ENCODE measurements around the gene ARMC5. TPM values are rescaled to one million over a fixed set of nuclear protein-coding genes. Genes with fewer than 3 reads are reported as not detected.

The ARMC5 gene
- total RNA-seq, 1 experiment from 2014 or later = 11.8 TPM

- TF ChIP-seq EZH2phosphoT487 (IDR thresholded peaks at IDR 0.05; ENCODE audit: borderline replicate concordance) (no peak), ATF3 (IDR thresholded peaks at IDR 0.05) (no peak), FOSL1 (IDR thresholded peaks at IDR 0.05; ENCODE audit: low read depth) (no peak), RAD21 (IDR thresholded peaks at IDR 0.05; ENCODE audit: low read depth) (no peak), ZNF274 (IDR thresholded peaks at IDR 0.05; ENCODE audit: low read depth, low read length) (no peak), POLR2A (IDR thresholded peaks at IDR 0.05; ENCODE audit: borderline replicate concordance, extremely low read depth, insufficient read depth, insufficient read length) (no peak), YY1 (IDR thresholded peaks at IDR 0.05; ENCODE audit: extremely low read depth, insufficient replicate concordance, low read depth, low read length) (no peak), TCF7L2 (IDR thresholded peaks at IDR 0.05; ENCODE audit: borderline replicate concordance, extremely low read depth, insufficient read depth, insufficient read length) (no peak), ZBTB33 (IDR thresholded peaks at IDR 0.05; ENCODE audit: extremely low read depth, insufficient replicate concordance, low read length) (no peak), EZH2 (IDR thresholded peaks at IDR 0.05) (no peak), POLR2AphosphoS5 (IDR thresholded peaks at IDR 0.05; ENCODE audit: low read depth, low read length) (no peak), JUND (IDR thresholded peaks at IDR 0.05) (no peak), CBX3 (IDR thresholded peaks at IDR 0.05; ENCODE audit: low read depth) (no peak)
- TF ChIP-seq, protein P1, sequence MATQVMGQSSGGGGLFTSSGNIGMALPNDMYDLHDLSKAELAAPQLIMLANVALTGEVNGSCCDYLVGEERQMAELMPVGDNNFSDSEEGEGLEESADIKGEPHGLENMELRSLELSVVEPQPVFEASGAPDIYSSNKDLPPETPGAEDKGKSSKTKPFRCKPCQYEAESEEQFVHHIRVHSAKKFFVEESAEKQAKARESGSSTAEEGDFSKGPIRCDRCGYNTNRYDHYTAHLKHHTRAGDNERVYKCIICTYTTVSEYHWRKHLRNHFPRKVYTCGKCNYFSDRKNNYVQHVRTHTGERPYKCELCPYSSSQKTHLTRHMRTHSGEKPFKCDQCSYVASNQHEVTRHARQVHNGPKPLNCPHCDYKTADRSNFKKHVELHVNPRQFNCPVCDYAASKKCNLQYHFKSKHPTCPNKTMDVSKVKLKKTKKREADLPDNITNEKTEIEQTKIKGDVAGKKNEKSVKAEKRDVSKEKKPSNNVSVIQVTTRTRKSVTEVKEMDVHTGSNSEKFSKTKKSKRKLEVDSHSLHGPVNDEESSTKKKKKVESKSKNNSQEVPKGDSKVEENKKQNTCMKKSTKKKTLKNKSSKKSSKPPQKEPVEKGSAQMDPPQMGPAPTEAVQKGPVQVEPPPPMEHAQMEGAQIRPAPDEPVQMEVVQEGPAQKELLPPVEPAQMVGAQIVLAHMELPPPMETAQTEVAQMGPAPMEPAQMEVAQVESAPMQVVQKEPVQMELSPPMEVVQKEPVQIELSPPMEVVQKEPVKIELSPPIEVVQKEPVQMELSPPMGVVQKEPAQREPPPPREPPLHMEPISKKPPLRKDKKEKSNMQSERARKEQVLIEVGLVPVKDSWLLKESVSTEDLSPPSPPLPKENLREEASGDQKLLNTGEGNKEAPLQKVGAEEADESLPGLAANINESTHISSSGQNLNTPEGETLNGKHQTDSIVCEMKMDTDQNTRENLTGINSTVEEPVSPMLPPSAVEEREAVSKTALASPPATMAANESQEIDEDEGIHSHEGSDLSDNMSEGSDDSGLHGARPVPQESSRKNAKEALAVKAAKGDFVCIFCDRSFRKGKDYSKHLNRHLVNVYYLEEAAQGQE (IDR thresholded peaks at IDR 0.05; ENCODE audit: low read depth) = no peak
- TF ChIP-seq, protein P2, sequence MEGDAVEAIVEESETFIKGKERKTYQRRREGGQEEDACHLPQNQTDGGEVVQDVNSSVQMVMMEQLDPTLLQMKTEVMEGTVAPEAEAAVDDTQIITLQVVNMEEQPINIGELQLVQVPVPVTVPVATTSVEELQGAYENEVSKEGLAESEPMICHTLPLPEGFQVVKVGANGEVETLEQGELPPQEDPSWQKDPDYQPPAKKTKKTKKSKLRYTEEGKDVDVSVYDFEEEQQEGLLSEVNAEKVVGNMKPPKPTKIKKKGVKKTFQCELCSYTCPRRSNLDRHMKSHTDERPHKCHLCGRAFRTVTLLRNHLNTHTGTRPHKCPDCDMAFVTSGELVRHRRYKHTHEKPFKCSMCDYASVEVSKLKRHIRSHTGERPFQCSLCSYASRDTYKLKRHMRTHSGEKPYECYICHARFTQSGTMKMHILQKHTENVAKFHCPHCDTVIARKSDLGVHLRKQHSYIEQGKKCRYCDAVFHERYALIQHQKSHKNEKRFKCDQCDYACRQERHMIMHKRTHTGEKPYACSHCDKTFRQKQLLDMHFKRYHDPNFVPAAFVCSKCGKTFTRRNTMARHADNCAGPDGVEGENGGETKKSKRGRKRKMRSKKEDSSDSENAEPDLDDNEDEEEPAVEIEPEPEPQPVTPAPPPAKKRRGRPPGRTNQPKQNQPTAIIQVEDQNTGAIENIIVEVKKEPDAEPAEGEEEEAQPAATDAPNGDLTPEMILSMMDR (IDR thresholded peaks at IDR 0.05 in 2 of 3, conservative IDR thresholded peaks at IDR 0.05 in 1 of 3; ENCODE audit: borderline replicate concordance in 1 of 3, insufficient read depth in 1 of 3, low read depth in 2 of 3, low read length in 2 of 3) = no peak
- ChIA-PET RAD21 (ENCODE audit: low non-redundant PET in 1 of 2, low total read pairs in 2 of 2, uncharacterized antibody in 2 of 2, unreplicated experiment in 2 of 2) (no interaction called here), POLR2A (no interaction called here), CTCF (interaction anchor here (1.4 kb wide), 1 partner anchor 11 kb away, joined by 3 read pairs; no protein-coding TSS in a partner anchor)
- intact Hi-C loops (cut with micrococcal nuclease) = no loop called here
- no peaks in the 10 kb centered on the region for H3K27me3 ChIP-seq (ENCODE audit: insufficient read depth, low read length)
- H2AFZ ChIP-seq (ENCODE audit: low read depth, low read length, poor library complexity, severe bottlenecking) = no peak overlapping the region
- no peak overlapping the region for H3K27ac ChIP-seq (ENCODE audit: low read depth, low read length)
- H3K79me2 ChIP-seq (ENCODE audit: insufficient read depth, low read length) = peaks cover 18% of the 10 kb centered on the region
- ATAC-seq = no peak
- peaks cover 3 to 30% of the 10 kb centered on the region in 2 experiments; a peak in 3 of 4 replicates for H3K4me1 ChIP-seq (ENCODE audit: control insufficient read depth in 1 of 2, insufficient read depth in 2 of 2, low read length in 2 of 2)
- H3K4me2 ChIP-seq (ENCODE audit: low read length) = no peak overlapping the region
- H3K4me3 ChIP-seq (replicated peaks in 1 of 2; ENCODE audit: low read depth in 1 of 2, low read length in 2 of 2) = no peak overlapping the region
- no peaks in the 10 kb centered on the region for H3K9me2 ChIP-seq (ENCODE audit: insufficient read depth)
- H3K36me3 ChIP-seq (ENCODE audit: control insufficient read depth in 1 of 2, insufficient read depth in 2 of 2, low read length in 2 of 2) = no peaks in the 10 kb centered on the region
- H3K9me3 ChIP-seq (ENCODE audit: control insufficient read depth in 1 of 2, insufficient read depth in 1 of 2, low read depth in 1 of 2, low read length in 2 of 2) = no peaks in the 10 kb centered on the region
- no TSS peak for BruUV-seq (replicated peaks)
- H3K9ac ChIP-seq (ENCODE audit: low read length) = no peak overlapping the region
- H4K20me1 ChIP-seq (ENCODE audit: insufficient read depth) = no peaks in the 10 kb centered on the region
- DNase-seq (ENCODE audit: low read depth, low spot score) = no peak
These were observed 2.9 kb downstream of the ARMC5 start for GRCh38 chr16:31461921-31462804.

Data from HCT116 (cell line).